Measurements from ENCODE around the gene FAM184B. TPM values are rescaled to one million over a fixed set of nuclear protein-coding genes. Genes with fewer than 3 reads are reported as not detected.
"Not testable (repeated sequence)": the region's sequence is repeated elsewhere in the genome, so short reads cannot be mapped to it uniquely, and the experiment has no call there.

FAM184B gene
- total RNA-seq, 2 donors from 2014 or later, result not detected

DNA sequence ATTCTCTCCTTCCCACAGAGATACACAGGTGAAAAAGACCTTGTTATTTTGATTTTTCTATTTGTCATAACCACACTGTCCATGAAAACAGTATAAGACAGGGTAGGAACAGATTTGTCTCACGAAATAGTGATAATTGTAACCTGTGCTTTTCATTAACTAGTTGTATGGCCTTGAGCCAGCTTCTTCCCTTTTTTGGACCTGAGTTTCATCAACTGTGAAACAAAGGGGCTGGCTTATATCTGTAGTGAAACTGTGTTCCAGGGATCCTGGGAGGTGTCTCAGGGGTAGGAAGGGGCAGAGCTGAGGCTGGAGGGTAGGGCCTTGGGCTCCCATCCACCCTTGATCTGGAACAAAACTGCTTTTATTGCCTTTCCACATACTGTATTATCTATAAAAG is 116.1 kb downstream of the FAM184B start:
- Mint-ChIP-seq H3K36me3 (ENCODE audit: low read depth) (no peaks in the 10 kb centered on the region), H3K27ac (no peak overlapping the region), H3K4me3 (no peak overlapping the region), H3K9me3 (no peaks in the 10 kb centered on the region), H3K4me1 (no peaks in the 10 kb centered on the region), H3K27me3 (peaks cover 11% of the 10 kb centered on the region)
- no peak for ATAC-seq (replicated peaks)

DNA sequence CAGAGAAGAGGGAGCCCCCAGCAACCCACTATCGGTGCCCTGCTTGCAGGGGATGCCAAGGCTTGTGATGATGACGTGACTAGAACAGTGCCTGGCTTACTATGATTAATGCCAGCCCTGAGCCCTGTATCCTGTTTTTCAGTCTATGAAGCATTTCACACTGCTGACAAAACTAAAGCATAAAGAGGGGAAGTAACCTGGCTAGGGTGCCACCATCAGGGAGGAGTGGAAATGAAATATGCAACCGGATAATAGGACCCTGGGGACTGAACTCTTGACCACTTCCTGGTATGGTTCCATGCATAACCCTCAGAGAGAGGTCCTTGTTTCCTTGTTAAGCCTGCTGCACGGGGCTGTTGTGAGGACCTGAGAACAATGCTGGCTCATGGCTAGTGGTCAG is 116.7 kb downstream of the FAM184B start:
- peak; percentile 56 for ATAC-seq (replicated peaks)
- H3K36me3 Mint-ChIP-seq (ENCODE audit: low read depth), result no peaks in the 10 kb centered on the region
- H3K4me1 Mint-ChIP-seq, result no peaks in the 10 kb centered on the region
- H3K4me3 Mint-ChIP-seq, result no peak overlapping the region
- H3K27ac Mint-ChIP-seq, result no peak overlapping the region
- H3K9me3 Mint-ChIP-seq, result no peaks in the 10 kb centered on the region
- peaks cover 11% of the 10 kb centered on the region for H3K27me3 Mint-ChIP-seq

- Mint-ChIP-seq H3K4me1 (no peaks in the 10 kb centered on the region), H3K36me3 (ENCODE audit: low read depth) (no peaks in the 10 kb centered on the region), H3K4me3 (no peak overlapping the region), H3K27ac (no peak overlapping the region), H3K9me3 (no peaks in the 10 kb centered on the region), H3K27me3 (peaks cover 4% of the 10 kb centered on the region)
- ATAC-seq (replicated peaks), result no peak
These were observed 118.7 kb downstream of the FAM184B start for GRCh38 chr4:17662694-17663093.

DNA sequence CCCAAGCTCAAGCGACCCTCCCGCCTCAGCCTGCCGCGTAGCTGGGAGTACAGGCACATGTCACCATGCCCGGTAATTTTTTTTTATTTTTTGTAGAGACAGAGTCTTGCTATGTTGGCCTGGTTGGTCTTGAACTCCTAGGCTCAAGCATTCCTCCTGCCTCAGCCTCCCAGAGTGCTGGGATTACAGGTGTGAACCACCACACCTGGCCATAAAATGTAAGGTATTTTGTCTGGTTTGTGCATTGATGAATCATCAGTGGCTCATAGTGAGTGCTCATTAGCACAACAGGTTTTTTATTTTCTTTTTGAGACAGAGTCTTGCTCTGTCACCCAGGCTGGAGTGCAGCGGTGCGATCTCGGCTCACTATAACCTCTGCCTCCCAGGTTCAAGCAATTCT is 122.2 kb downstream of the FAM184B start:
- H3K9me3 Mint-ChIP-seq; H3K27ac Mint-ChIP-seq; H3K4me1 Mint-ChIP-seq; H3K36me3 Mint-ChIP-seq (ENCODE audit: low read depth); H3K27me3 Mint-ChIP-seq; H3K4me3 Mint-ChIP-seq; ATAC-seq (replicated peaks): not testable (repeated sequence)

- Mint-ChIP-seq H3K9me3 (no peaks in the 10 kb centered on the region), H3K27ac (no peak overlapping the region), H3K27me3 (no peaks in the 10 kb centered on the region), H3K4me3 (no peak overlapping the region), H3K36me3 (ENCODE audit: low read depth) (no peaks in the 10 kb centered on the region), H3K4me1 (no peaks in the 10 kb centered on the region)
- no peak for ATAC-seq (replicated peaks)
These were observed 123.6 kb downstream of the FAM184B start for GRCh38 chr4:17657849-17658248.

DNA sequence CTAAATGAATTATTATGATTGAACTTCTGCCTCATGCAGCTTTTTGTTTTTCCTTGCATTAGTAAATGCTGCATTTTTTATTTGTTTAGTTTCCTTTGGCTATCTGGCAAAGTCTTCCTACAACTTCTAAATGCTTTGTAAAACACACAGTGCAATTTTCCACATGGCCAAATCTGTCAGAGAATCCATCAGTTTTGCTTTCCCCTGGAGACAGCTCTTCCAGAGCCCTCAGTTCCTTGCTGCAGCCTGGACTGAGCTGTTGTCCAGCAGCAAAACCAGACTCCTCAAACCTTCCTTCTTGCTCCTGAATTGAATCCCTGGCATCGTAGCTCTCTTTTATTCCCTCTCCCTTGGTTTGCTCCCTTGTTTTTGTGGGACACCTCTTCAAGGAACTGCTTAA is 124.3 kb downstream of the FAM184B start:
- Mint-ChIP-seq H3K4me3 (no peak overlapping the region), H3K27me3 (no peaks in the 10 kb centered on the region), H3K27ac (no peak overlapping the region), H3K9me3 (no peaks in the 10 kb centered on the region), H3K36me3 (ENCODE audit: low read depth) (no peaks in the 10 kb centered on the region), H3K4me1 (no peaks in the 10 kb centered on the region)
- ATAC-seq (replicated peaks), result no peak

DNA sequence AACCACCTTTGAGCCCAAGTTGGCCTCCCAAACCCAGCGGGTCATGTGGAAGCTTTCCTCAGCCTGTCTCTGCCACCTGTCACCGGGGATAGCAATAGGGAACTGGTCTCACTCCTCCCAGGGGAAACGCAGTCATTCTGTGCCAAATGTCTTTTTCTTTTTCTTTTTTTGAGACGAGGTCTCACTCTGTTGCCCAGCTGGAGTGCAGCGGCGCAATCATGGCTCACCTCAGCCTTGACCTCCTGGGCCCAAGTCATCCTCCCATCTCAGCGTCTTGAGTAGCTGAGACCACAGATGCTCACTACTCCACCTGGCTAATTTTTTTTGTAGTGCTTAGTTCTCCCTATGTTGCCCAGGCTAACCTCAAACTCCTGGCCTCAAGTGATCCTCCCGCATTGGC is 126.7 kb downstream of the FAM184B start:
- Mint-ChIP-seq H3K27me3 (peaks cover 3% of the 10 kb centered on the region), H3K4me3 (no peak overlapping the region), H3K4me1 (peaks cover 6% of the 10 kb centered on the region), H3K27ac (no peak overlapping the region), H3K36me3 (ENCODE audit: low read depth) (no peaks in the 10 kb centered on the region), H3K9me3 (no peaks in the 10 kb centered on the region)
- ATAC-seq (replicated peaks), result no peak

DNA sequence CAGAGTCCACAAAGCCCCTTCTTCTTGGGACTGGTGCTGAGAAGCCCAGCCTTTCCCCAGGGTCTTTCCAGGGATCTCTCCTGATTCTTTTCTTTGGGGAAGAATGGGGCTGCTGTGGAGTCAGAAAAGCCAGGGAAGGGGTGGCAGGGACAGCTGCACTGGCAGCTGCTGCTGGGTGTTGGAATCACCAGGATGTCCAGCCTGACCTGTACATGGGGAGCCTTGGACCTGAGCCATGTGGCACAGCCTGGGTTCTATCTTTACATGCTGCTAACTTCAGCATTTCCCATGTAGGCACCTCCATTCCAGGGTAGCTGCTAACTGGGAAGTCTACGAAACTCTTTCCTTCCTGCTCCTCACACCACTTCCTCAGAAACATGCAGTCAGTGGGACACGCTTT is 131.0 kb downstream of the FAM184B start:
- Mint-ChIP-seq H3K36me3 (ENCODE audit: low read depth) (no peaks in the 10 kb centered on the region), H3K9me3 (no peaks in the 10 kb centered on the region), H3K4me1 (peaks cover 6% of the 10 kb centered on the region), H3K27me3 (peaks cover 6% of the 10 kb centered on the region), H3K27ac (no peak overlapping the region), H3K4me3 (no peak overlapping the region)
- no peak for ATAC-seq (replicated peaks)

GRCh38 chr4:17647927-17648326 is 133.5 kb downstream of the FAM184B start:
- Mint-ChIP-seq H3K27ac (no peak overlapping the region), H3K4me3 (no peak overlapping the region), H3K4me1 (peaks cover 6% of the 10 kb centered on the region), H3K9me3 (no peaks in the 10 kb centered on the region), H3K36me3 (ENCODE audit: low read depth) (no peaks in the 10 kb centered on the region), H3K27me3 (peaks cover 6% of the 10 kb centered on the region)
- ATAC-seq (replicated peaks), result no peak

DNA sequence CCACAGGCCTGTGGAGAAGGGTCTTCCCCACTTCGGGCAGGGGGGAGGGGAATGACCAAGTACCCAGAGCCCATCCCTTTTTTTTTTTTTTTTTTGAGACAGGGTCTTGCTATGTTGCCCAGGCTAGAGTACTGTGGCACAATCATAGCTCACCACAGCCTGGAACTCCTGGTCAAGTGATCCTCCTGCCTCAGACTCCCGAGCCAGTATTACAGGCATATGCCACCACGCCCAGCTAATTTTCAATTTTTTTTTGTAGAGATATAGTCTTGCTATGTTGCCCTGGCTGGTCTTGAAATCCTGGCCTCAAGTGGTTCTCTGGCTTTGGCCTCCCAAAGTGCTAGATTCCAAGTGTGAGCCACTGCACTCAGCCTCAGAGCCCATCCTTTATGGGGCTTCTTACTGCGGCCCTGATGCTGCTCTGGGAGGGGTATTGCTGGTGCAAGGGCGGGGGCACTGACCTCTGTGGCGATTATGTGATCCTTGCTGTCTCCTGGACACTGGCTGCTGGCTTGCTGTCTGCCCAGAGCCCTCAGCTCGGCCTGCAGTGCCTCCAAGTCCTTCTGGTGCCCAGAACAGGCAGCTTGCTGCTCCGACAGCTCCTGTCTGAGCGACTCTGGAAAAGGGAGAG is 134.1 kb downstream of the FAM184B start:
- Mint-ChIP-seq H3K27ac (no peak overlapping the region), H3K36me3 (ENCODE audit: low read depth) (peaks cover 5% of the 10 kb centered on the region), H3K9me3 (no peaks in the 10 kb centered on the region), H3K4me3 (no peak overlapping the region), H3K27me3 (peaks cover 6% of the 10 kb centered on the region), H3K4me1 (peaks cover 6% of the 10 kb centered on the region)
- ATAC-seq (replicated peaks), result no peak

DNA sequence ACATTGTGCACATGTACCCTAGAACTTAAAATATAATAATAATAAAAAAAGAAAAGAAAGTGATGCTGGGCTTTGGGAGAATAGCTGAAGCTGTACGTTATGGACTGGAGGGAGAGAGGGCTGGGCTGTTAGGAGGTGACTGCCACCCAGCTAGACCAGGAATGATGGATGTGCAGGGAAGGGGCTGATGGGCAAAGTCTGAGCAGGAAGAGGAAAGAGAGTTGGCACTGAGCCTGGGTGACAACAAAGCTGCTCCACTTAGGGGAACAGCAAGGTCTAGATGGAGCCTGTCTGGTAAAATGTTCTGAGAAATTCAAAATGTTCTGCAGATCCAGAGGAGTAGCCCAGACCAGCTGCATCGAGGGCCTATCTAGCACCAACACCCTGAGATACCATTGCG is 134.7 kb downstream of the FAM184B start:
- peaks cover 3% of the 10 kb centered on the region for H3K4me1 Mint-ChIP-seq
- H3K36me3 Mint-ChIP-seq (ENCODE audit: low read depth), result peaks cover 5% of the 10 kb centered on the region
- no peak overlapping the region for H3K27ac Mint-ChIP-seq
- no peaks in the 10 kb centered on the region for H3K9me3 Mint-ChIP-seq
- no peak overlapping the region for H3K4me3 Mint-ChIP-seq
- peaks cover 6% of the 10 kb centered on the region for H3K27me3 Mint-ChIP-seq
- ATAC-seq (replicated peaks), result no peak

DNA sequence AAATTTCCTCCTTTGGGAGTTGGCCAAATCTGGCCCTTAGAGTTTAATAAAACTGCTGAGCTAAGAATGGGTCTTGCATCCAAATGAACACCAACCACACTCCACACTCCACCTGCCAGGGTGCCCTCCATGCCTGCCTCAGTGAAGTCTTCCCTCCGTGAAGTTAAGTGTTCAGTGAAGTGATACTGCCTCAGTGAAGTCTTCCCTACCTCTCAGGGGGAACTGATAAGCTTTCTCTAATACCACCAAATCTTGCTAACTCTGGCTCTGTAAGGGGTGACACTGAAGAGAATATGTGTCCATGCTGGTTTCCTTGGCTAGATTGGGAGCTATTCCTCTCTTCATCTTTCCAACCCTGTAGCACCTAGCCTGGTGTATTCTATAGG is 139.0 kb downstream of the FAM184B start:
- no peak overlapping the region for H3K27ac Mint-ChIP-seq

DNA sequence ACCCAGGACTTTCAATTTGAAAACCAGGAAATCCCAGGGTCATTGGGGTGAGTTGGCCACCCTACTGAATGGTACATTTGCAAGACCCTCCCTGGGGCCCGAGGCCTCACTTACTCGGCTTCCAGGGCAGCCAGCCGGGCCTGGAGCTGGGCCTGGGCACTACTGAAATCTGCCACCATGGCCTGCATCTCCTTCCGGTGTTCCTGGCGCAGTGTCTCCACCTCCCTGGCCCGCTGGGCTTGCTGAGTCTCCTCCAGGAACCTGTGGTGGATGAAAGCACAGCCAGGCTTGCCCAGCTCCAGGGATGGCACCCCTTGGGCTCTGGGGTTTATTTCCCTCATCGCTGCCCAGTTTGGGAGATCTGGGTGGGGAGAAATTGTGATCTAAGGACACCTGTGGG is 142.3 kb downstream of the FAM184B start:
- no peak for ATAC-seq (replicated peaks)
- H3K4me3 Mint-ChIP-seq, result no peak overlapping the region
- H3K27me3 Mint-ChIP-seq, result no peaks in the 10 kb centered on the region
- no peaks in the 10 kb centered on the region for H3K4me1 Mint-ChIP-seq
- H3K27ac Mint-ChIP-seq, result no peak overlapping the region
- H3K36me3 Mint-ChIP-seq (ENCODE audit: low read depth), result peaks cover 41% of the 10 kb centered on the region
- no peaks in the 10 kb centered on the region for H3K9me3 Mint-ChIP-seq

More for the DNA sequence above, 139.0 kb downstream of the FAM184B start:
- no peak for ATAC-seq (replicated peaks)
- H3K9me3 Mint-ChIP-seq, result no peaks in the 10 kb centered on the region
- H3K27me3 Mint-ChIP-seq, result no peaks in the 10 kb centered on the region
- H3K36me3 Mint-ChIP-seq (ENCODE audit: low read depth), result peaks cover 15% of the 10 kb centered on the region
- no peaks in the 10 kb centered on the region for H3K4me1 Mint-ChIP-seq
- no peak overlapping the region for H3K4me3 Mint-ChIP-seq

- no peak overlapping the region for H3K4me3 Mint-ChIP-seq
- no peaks in the 10 kb centered on the region for H3K27me3 Mint-ChIP-seq
- H3K9me3 Mint-ChIP-seq, result no peaks in the 10 kb centered on the region
- peak; percentile 91 for ATAC-seq (replicated peaks)
- H3K27ac Mint-ChIP-seq, result no peak overlapping the region
- peaks cover 56% of the 10 kb centered on the region for H3K36me3 Mint-ChIP-seq (ENCODE audit: low read depth)
- no peaks in the 10 kb centered on the region for H3K4me1 Mint-ChIP-seq
These were observed 144.5 kb downstream of the FAM184B start for GRCh38 chr4:17636696-17637622.

DNA sequence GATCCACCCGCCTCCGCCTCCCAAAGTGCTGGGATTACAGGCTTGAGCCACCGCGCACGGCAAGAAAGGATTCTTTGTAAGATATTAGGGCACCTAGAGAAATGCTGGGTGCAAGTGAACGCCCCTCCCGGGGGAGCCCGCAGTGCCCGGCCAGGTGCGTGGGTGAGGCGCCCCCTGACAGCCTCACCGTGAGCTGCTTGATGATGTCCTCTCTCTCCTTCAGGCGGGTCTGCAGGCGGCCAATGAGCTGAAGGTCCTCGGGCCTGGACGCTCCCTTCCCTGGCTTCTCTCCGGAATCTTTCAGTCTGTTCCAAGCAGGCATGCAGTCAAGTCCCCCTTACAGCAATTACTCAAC is 145.1 kb downstream of the FAM184B start:
- Mint-ChIP-seq H3K4me1 (no peaks in the 10 kb centered on the region), H3K4me3 (no peak overlapping the region), H3K27me3 (no peaks in the 10 kb centered on the region), H3K27ac (no peak overlapping the region), H3K9me3 (no peaks in the 10 kb centered on the region), H3K36me3 (ENCODE audit: low read depth) (peaks cover 63% of the 10 kb centered on the region)
- no peak for ATAC-seq (replicated peaks)

All from activated T-helper 17 cell treated with anti-CD3 and anti-CD28 coated beads, Interleukin-2, amount 50 U/mL, for 72 hours (primary cell).